HG03469 (cell line): ENCODE data around the gene ANHX.
"Not testable (repeated sequence)": the region's sequence is repeated elsewhere in the genome, so short reads cannot be mapped to it uniquely, and the experiment has no call there.

ENCODE experiments used
- ATAC-seq: cut with Tn5 transposase; IDR thresholded peaks from one replicate; pipeline ENCODE4 v1.9.1; 2021; ENCODE audit warnings: mild to moderate bottlenecking, moderate library complexity, moderate number of reproducible peaks; ENCODE audit not compliant: unreplicated experiment

Gene ANHX

GRCh38 chr12:133235401-133236112 lies at the start of gene ANHX:
Gene ANHX (minus strand): TSS chr12:133235877. CDS start chr12:133234356, 1,521 bp downstream.
- no peak for ATAC-seq

- not testable (repeated sequence) for ATAC-seq
These were observed 29.0 kb upstream of the ANHX start for GRCh38 chr12:133264668-133265067.

- ATAC-seq: no peak
These were observed 28.5 kb upstream of the ANHX start for GRCh38 chr12:133264173-133264572.

- no peak for ATAC-seq
These were observed 20.6 kb upstream of the ANHX start for GRCh38 chr12:133256321-133256720.

GRCh38 chr12:133255833-133256232 lies 20.2 kb upstream of the ANHX start:
- not testable (repeated sequence) for ATAC-seq

GRCh38 chr12:133251732-133252131 lies 16.1 kb upstream of the ANHX start:
- ATAC-seq: no peak

GRCh38 chr12:133236556-133236955 lies 879 bp upstream of the ANHX start:
- ATAC-seq: no peak

GRCh38 chr12:133236144-133236543 lies 467 bp upstream of the ANHX start:
- no peak for ATAC-seq

- no peak for ATAC-seq
These were observed 706 bp downstream of the ANHX start for GRCh38 chr12:133234971-133235370.

- ATAC-seq: no peak
These were observed 1.6 kb downstream of the ANHX start for GRCh38 chr12:133233993-133234564.

- no peak for ATAC-seq
These were observed 2.7 kb downstream of the ANHX start for GRCh38 chr12:133233006-133233405.

- no peak for ATAC-seq
These were observed 4.7 kb downstream of the ANHX start for GRCh38 chr12:133231001-133231400.

- no peak for ATAC-seq
These were observed 8.3 kb downstream of the ANHX start for GRCh38 chr12:133227281-133227852.

- no peak for ATAC-seq
These were observed 9.0 kb downstream of the ANHX start for GRCh38 chr12:133226690-133227089.

- ATAC-seq: no peak
These were observed 10.2 kb downstream of the ANHX start for GRCh38 chr12:133225527-133225926.

GRCh38 chr12:133222211-133222610 lies 13.5 kb downstream of the ANHX start:
- no peak for ATAC-seq

GRCh38 chr12:133221241-133221640 lies 14.4 kb downstream of the ANHX start:
- ATAC-seq: no peak

- ATAC-seq: no peak
These were observed 15.2 kb downstream of the ANHX start for GRCh38 chr12:133220521-133220920.

- no peak for ATAC-seq
These were observed 18.5 kb downstream of the ANHX start for GRCh38 chr12:133217219-133217618.

GRCh38 chr12:133215724-133216123 lies 20.0 kb downstream of the ANHX start:
- ATAC-seq: no peak

GRCh38 chr12:133206390-133206789 lies 29.3 kb downstream of the ANHX start:
- no peak for ATAC-seq

GRCh38 chr12:133204264-133204603 lies 31.4 kb downstream of the ANHX start:
- ATAC-seq: no peak
